Measurements from ENCODE around the gene MYO9B.
"Not testable (repeated sequence)": the region's sequence is repeated elsewhere in the genome, so short reads cannot be mapped to it uniquely, and the experiment has no call there.

Gene MYO9B

DNA sequence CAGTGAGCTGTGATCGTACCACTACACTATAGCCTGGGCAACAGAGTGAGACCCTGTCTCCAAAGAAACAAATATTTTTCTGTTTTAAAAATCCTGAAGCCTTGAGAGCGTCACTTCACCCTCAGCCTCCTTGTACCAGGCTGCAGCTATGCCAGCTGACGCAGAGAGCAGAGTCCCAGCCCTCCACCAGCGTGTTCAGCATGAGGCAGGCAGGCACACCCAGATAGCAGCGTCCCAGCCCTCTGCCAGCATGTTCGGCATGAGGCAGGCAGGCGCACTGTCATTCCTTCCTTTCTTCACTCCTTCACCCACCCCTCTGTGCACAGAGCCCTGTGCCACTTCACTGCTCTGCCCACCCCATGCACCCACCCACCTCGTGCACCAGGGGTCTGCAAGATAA is 96.3 kb downstream of the MYO9B start:
- Histone ChIP-seq H3K36me3 (ENCODE audit: control insufficient read depth, insufficient read depth, low read length) (peaks cover 69% of the 10 kb centered on the region), H3K4me1 (ENCODE audit: control insufficient read depth, insufficient read depth, low read length, poor library complexity, severe bottlenecking) (no peaks in the 10 kb centered on the region), H3K9me3 (ENCODE audit: control insufficient read depth, low read length) (no peaks in the 10 kb centered on the region), H3K27ac (ENCODE audit: insufficient read depth, low read length, poor library complexity, severe bottlenecking) (no peak overlapping the region), H3K27me3 (replicated peaks; ENCODE audit: control insufficient read depth, insufficient read depth, low read length, poor library complexity, severe bottlenecking) (no peaks in the 10 kb centered on the region), H3K4me3 (ENCODE audit: insufficient read depth, low read depth, low read length, poor library complexity, severe bottlenecking) (no peak overlapping the region)
- DNase-seq: no peak

DNA sequence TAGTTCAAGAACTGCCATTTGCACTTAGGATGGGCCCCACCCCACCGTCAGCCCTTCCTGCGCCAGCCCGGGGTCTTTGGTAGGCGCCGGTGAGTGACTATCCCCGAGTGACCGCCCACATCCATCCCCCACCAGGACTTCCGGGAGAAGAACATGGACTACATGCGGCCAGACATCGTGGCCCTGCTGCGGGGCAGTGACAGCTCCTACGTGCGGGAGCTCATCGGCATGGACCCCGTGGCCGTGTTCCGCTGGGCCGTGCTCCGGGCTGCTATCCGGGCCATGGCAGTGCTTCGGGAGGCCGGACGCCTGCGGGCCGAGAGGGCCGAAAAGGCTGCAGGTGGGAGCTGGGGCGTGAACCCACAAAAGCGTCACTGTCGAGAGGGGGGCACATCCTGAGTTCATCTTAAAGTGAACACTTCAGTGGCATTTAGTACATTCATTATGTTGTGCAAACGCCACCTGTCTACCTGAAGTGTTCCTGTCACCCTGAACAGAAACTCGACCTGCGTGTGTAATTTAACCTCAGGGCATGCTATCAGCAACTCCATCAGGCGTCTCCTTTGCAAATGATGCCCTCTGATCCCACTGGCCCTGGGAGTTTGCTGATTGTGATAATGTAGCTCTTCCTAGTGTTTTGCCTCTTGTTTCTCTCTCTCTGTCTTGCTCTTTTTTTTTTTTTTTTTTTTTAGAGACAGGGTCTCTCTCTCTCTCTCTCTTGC is 97.2 kb downstream of the MYO9B start:
- H3K9me3 ChIP-seq (ENCODE audit: control insufficient read depth, low read length): no peaks in the 10 kb centered on the region
- no peaks in the 10 kb centered on the region for H3K27me3 ChIP-seq (replicated peaks; ENCODE audit: control insufficient read depth, insufficient read depth, low read length, poor library complexity, severe bottlenecking)
- H3K4me1 ChIP-seq (ENCODE audit: control insufficient read depth, insufficient read depth, low read length, poor library complexity, severe bottlenecking): no peaks in the 10 kb centered on the region
- DNase-seq: no peak
- H3K4me3 ChIP-seq (ENCODE audit: insufficient read depth, low read depth, low read length, poor library complexity, severe bottlenecking): no peak overlapping the region
- no peak overlapping the region for H3K27ac ChIP-seq (ENCODE audit: insufficient read depth, low read length, poor library complexity, severe bottlenecking)
- H3K36me3 ChIP-seq (ENCODE audit: control insufficient read depth, insufficient read depth, low read length): peaks cover 72% of the 10 kb centered on the region

DNA sequence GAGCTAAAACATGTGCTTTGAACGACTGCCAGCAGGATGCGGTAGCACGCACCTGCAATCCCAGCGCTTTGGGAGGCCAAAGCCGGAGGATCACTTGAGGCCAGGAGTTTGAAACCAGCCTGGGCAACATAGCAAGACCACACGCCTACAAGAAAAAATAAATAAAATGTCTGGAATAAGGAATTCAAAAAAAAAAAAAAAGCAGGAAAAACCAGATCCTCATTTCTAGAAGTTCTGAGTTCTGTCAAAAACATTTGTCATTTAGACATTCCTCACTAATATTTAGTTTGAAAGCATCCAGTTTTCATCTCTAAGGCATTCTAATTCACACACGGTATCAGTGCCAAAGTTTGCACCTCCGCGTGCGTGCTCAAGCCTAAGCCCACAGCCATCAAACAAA is 102.7 kb downstream of the MYO9B start:
- DNase-seq: no peak
- Histone ChIP-seq H3K9me3 (ENCODE audit: control insufficient read depth, low read length) (no peaks in the 10 kb centered on the region), H3K36me3 (ENCODE audit: control insufficient read depth, insufficient read depth, low read length) (peaks cover 48% of the 10 kb centered on the region), H3K27me3 (replicated peaks; ENCODE audit: control insufficient read depth, insufficient read depth, low read length, poor library complexity, severe bottlenecking) (no peaks in the 10 kb centered on the region), H3K4me3 (ENCODE audit: insufficient read depth, low read depth, low read length, poor library complexity, severe bottlenecking) (no peak overlapping the region), H3K27ac (ENCODE audit: insufficient read depth, low read length, poor library complexity, severe bottlenecking) (no peak overlapping the region), H3K4me1 (ENCODE audit: control insufficient read depth, insufficient read depth, low read length, poor library complexity, severe bottlenecking) (peaks cover 3% of the 10 kb centered on the region)

DNA sequence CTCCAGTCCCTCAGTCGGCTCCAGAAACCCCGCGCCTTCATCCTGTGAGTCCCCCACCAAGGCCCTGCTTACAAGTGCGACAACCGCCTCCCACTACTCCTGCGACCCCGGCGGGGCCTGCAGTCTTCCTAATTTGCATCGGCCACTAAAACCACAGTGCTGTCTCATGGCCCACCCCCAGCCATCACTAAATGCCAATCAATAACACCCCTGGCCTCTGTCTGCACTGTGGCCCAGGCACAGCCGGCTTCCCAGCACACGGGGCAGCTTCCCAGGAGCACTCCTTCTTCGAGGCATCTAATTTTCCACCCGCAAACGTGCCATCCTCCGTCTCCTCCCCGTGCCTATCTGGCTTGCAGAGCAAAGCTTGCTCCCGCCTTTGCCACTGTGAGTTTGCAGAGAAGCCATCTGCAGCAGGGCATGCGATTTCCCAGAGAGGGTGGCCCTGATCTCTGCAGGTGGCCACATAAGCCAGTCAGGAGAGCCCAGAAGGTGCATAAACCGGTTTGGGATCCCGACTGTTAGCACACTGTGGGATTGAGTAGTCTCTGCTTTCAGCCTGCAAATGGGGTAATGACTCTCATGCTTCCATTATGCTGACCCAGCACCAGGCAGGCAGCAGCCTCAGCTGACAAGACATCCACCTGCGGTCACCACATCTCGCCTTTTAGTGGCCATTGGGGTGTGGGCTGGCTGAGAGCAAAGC is 105.6 kb downstream of the MYO9B start:
- Histone ChIP-seq H3K36me3 (ENCODE audit: control insufficient read depth, insufficient read depth, low read length) (peaks cover 29% of the 10 kb centered on the region), H3K27ac (ENCODE audit: insufficient read depth, low read length, poor library complexity, severe bottlenecking) (no peak overlapping the region)

DNA sequence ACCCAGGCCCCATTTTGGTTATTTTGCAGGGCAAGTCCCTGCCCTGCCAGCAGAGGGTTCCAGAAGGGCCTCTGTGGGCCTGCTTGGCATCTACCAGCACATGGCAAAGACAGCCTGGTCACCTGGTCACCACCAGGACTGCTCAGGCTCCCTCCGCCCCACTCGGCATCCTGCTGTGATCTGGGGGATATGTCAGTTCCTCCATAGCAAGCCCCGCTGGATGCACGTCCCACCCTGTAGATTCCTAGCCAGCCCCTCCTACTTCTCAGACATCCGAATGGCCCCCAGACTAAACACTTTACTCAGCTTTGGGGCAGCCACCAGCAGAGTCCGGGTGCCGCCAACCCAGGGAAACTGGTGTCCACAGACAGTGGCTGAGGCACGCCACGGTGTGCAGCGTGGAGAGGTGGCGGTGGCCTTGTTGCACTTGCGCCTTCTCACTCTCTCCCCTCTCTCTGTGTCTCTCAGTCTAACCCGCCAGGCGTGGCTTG is 107.7 kb downstream of the MYO9B start:
- Histone ChIP-seq H3K4me1 (ENCODE audit: control insufficient read depth, insufficient read depth, low read length, poor library complexity, severe bottlenecking) (peaks cover 13% of the 10 kb centered on the region), H3K36me3 (ENCODE audit: control insufficient read depth, insufficient read depth, low read length) (peaks cover 22% of the 10 kb centered on the region), H3K27ac (ENCODE audit: insufficient read depth, low read length, poor library complexity, severe bottlenecking) (peak overlapping the region; percentile 73), H3K9me3 (ENCODE audit: control insufficient read depth, low read length) (no peaks in the 10 kb centered on the region), H3K4me3 (ENCODE audit: insufficient read depth, low read depth, low read length, poor library complexity, severe bottlenecking) (peak overlapping the region; percentile 42), H3K27me3 (replicated peaks; ENCODE audit: control insufficient read depth, insufficient read depth, low read length, poor library complexity, severe bottlenecking) (no peaks in the 10 kb centered on the region)
- no peak for DNase-seq

More for the DNA sequence above, 105.6 kb downstream of the MYO9B start:
- Histone ChIP-seq H3K9me3 (ENCODE audit: control insufficient read depth, low read length) (no peaks in the 10 kb centered on the region), H3K4me3 (ENCODE audit: insufficient read depth, low read depth, low read length, poor library complexity, severe bottlenecking) (no peak overlapping the region), H3K4me1 (ENCODE audit: control insufficient read depth, insufficient read depth, low read length, poor library complexity, severe bottlenecking) (peaks cover 13% of the 10 kb centered on the region), H3K27me3 (replicated peaks; ENCODE audit: control insufficient read depth, insufficient read depth, low read length, poor library complexity, severe bottlenecking) (no peaks in the 10 kb centered on the region)
- no peak for DNase-seq

DNA sequence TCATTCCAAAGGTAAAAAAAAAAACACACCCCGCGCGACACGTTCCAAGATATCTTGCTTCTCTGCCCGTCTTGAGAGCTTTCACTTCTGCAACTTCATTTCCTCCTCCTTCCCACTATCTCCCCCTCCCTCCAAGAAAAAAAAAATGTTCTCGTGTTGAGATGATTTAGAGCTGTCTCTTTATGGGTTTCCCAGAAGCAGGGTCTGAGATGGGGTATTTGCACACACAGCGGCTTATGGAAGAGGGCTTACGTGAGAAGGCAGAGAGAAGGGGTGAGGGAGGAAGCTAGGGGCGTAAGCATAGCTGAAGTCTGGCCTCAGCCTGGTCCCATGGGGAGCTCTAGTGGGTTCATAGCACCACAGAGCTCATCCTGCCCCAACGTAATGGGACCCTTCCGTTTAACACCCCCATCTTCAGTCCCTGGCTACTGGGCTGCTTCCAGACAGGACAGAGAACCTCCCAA is 108.3 kb downstream of the MYO9B start:
- H3K27me3 ChIP-seq (replicated peaks; ENCODE audit: control insufficient read depth, insufficient read depth, low read length, poor library complexity, severe bottlenecking): no peaks in the 10 kb centered on the region
- peak overlapping the region; percentile 73 for H3K27ac ChIP-seq (ENCODE audit: insufficient read depth, low read length, poor library complexity, severe bottlenecking)
- no peaks in the 10 kb centered on the region for H3K9me3 ChIP-seq (ENCODE audit: control insufficient read depth, low read length)
- peaks cover 13% of the 10 kb centered on the region for H3K4me1 ChIP-seq (ENCODE audit: control insufficient read depth, insufficient read depth, low read length, poor library complexity, severe bottlenecking)
- H3K36me3 ChIP-seq (ENCODE audit: control insufficient read depth, insufficient read depth, low read length): peaks cover 23% of the 10 kb centered on the region
- DNase-seq: no peak
- peak overlapping the region; percentile 42 for H3K4me3 ChIP-seq (ENCODE audit: insufficient read depth, low read depth, low read length, poor library complexity, severe bottlenecking)

DNA sequence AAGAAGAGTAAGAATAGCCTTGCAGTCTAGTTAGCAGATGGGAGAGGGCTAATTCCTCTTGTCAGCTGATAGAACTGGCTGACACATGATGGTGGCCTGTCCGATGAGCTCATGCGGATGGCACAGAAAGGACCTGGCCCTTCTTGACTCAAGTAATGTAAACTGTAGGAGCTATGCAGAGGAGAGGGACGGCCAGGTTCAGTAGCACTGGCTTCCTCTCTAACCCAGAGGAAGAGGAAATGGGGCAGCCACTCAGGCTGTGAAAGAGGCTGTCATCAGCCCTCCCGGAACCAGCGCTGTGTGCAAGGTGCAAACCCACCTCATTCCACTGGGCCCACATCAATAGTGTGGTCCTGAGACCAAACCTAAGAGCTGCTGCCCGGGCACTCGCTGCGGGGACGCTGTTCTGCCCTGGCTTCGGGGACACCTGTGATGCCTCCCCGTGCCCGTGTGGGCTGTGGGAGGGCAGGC is 108.8 kb downstream of the MYO9B start:
- H3K27ac ChIP-seq (ENCODE audit: insufficient read depth, low read length, poor library complexity, severe bottlenecking): peak overlapping the region; percentile 73
- H3K4me3 ChIP-seq (ENCODE audit: insufficient read depth, low read depth, low read length, poor library complexity, severe bottlenecking): peak overlapping the region; percentile 42
- no peaks in the 10 kb centered on the region for H3K9me3 ChIP-seq (ENCODE audit: control insufficient read depth, low read length)
- H3K36me3 ChIP-seq (ENCODE audit: control insufficient read depth, insufficient read depth, low read length): peaks cover 28% of the 10 kb centered on the region
- peaks cover 13% of the 10 kb centered on the region for H3K4me1 ChIP-seq (ENCODE audit: control insufficient read depth, insufficient read depth, low read length, poor library complexity, severe bottlenecking)
- H3K27me3 ChIP-seq (replicated peaks; ENCODE audit: control insufficient read depth, insufficient read depth, low read length, poor library complexity, severe bottlenecking): no peaks in the 10 kb centered on the region
- DNase-seq: peak; percentile 8 to 22 (median 21)

DNA sequence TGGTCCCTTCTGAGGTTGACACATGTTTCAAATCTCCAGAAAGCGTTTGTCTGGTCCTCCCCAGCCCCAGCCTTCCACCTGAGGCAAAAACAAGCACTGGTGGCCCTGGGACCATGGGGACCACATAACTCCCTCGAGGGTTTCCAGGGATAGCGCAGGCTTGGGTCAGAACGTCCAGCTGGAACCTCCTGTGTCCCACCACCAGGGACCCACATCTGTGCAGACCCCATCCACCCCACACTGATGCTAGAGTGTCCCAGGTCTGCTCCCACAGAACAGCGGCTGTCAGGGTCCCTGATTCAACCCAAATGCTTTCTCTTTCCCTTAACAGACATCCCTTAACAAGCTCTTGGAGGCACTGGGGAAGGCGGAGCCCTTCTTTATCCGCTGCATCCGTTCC is 110.0 kb downstream of the MYO9B start:
- Histone ChIP-seq H3K27ac (ENCODE audit: insufficient read depth, low read length, poor library complexity, severe bottlenecking) (no peak overlapping the region), H3K27me3 (replicated peaks; ENCODE audit: control insufficient read depth, insufficient read depth, low read length, poor library complexity, severe bottlenecking) (no peaks in the 10 kb centered on the region), H3K36me3 (ENCODE audit: control insufficient read depth, insufficient read depth, low read length) (peaks cover 37% of the 10 kb centered on the region)

DNA sequence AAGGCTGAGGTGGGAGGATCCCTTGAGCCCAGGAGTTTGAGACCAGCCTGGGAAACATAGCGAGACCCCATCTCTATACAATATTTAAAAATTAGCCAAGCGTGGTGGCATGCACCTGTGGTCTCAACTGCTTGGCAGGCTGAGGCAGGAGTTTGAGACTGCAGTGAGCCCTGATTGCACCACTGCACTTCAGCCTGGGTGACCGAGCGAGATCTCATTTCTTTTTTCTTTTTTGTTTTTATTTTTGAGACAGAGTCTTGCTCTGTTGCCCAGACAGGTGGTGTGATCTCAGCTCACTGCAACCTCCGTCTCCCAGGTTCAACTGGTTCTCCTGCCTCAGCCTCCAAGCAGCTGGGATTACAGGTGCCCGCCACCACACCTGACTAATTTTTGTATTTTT is 116.2 kb downstream of the MYO9B start:
- not testable (repeated sequence) for H3K4me1 ChIP-seq (ENCODE audit: control insufficient read depth, insufficient read depth, low read length, poor library complexity, severe bottlenecking); DNase-seq; H3K9me3 ChIP-seq (ENCODE audit: control insufficient read depth, low read length); H3K27ac ChIP-seq (ENCODE audit: insufficient read depth, low read length, poor library complexity, severe bottlenecking); H3K27me3 ChIP-seq (replicated peaks; ENCODE audit: control insufficient read depth, insufficient read depth, low read length, poor library complexity, severe bottlenecking); H3K4me3 ChIP-seq (ENCODE audit: insufficient read depth, low read depth, low read length, poor library complexity, severe bottlenecking)
- H3K36me3 ChIP-seq (ENCODE audit: control insufficient read depth, insufficient read depth, low read length): peaks cover 78% of the 10 kb centered on the region

More for the DNA sequence above, 110.0 kb downstream of the MYO9B start:
- H3K4me3 ChIP-seq (ENCODE audit: insufficient read depth, low read depth, low read length, poor library complexity, severe bottlenecking): no peak overlapping the region
- H3K4me1 ChIP-seq (ENCODE audit: control insufficient read depth, insufficient read depth, low read length, poor library complexity, severe bottlenecking): peaks cover 13% of the 10 kb centered on the region
- DNase-seq: no peak
- H3K9me3 ChIP-seq (ENCODE audit: control insufficient read depth, low read length): no peaks in the 10 kb centered on the region

DNA sequence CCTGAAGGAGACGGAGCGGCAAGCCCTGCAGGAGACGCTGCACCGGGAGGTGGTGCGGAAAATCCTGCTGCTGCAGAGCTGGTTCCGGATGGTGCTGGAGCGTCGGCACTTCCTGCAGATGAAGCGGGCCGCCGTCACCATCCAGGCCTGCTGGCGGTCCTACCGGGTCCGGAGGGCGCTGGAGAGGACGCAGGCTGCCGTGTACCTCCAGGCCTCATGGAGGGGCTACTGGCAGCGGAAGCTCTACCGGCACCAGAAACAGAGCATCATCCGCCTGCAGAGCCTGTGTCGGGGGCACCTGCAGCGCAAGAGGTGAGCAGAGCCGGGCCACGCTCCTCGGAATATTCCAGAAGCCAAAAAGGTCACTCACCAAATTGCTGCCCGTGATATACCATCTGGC is 117.2 kb downstream of the MYO9B start:
- H3K36me3 ChIP-seq (ENCODE audit: control insufficient read depth, insufficient read depth, low read length): peaks cover 75% of the 10 kb centered on the region

More for the DNA sequence above, 117.2 kb downstream of the MYO9B start:
- Histone ChIP-seq H3K27me3 (replicated peaks; ENCODE audit: control insufficient read depth, insufficient read depth, low read length, poor library complexity, severe bottlenecking) (no peaks in the 10 kb centered on the region), H3K4me1 (ENCODE audit: control insufficient read depth, insufficient read depth, low read length, poor library complexity, severe bottlenecking) (no peaks in the 10 kb centered on the region), H3K27ac (ENCODE audit: insufficient read depth, low read length, poor library complexity, severe bottlenecking) (no peak overlapping the region), H3K9me3 (ENCODE audit: control insufficient read depth, low read length) (no peaks in the 10 kb centered on the region), H3K4me3 (ENCODE audit: insufficient read depth, low read depth, low read length, poor library complexity, severe bottlenecking) (no peak overlapping the region)
- no peak for DNase-seq

Data from effector memory CD4-positive, alpha-beta T cell (primary cell).